ENCODE measurements around the gene NAALADL2.
"Not testable (repeated sequence)": the region's sequence is repeated elsewhere in the genome, so short reads cannot be mapped to it uniquely, and the experiment has no call there.

NAALADL2 gene

GRCh38 chr3:175829809-175830208 lies 970.7 kb downstream of the NAALADL2 start:
- not testable (repeated sequence) for H3K27me3 ChIP-seq (replicated peaks; ENCODE audit: control insufficient read depth, insufficient read depth, low read length); DNase-seq (ENCODE audit: low read depth); H3K9me3 ChIP-seq (ENCODE audit: control insufficient read depth, low read length); H3K4me3 ChIP-seq (ENCODE audit: low read length); H3K4me1 ChIP-seq (ENCODE audit: control insufficient read depth, insufficient read depth, low read length); H3K9ac ChIP-seq (ENCODE audit: low read length); H3K36me3 ChIP-seq (ENCODE audit: control insufficient read depth, insufficient read depth, low read length, severe bottlenecking)

DNA sequence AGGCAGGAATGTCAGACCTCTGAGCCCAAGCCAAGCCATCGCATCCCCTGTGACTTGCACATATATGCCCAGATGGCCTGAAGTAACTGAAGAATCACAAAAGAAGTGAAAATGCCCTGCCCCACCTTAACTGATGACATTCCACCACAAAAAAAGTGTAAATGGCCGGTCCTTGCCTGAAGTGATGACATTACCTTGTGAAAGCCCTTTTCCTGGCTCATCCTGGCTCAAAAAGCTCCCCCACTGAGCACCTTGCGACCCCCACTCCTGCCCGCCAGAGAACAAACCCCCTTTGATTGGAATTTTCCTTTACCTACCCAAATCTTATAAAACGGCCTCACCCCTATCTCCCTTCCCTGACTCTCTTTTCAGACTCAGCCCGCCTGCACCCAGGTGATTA lies 976.6 kb downstream of the NAALADL2 start:
- not testable (repeated sequence) for H3K27me3 ChIP-seq (replicated peaks; ENCODE audit: control insufficient read depth, insufficient read depth, low read length); H3K36me3 ChIP-seq (ENCODE audit: control insufficient read depth, insufficient read depth, low read length, severe bottlenecking); DNase-seq (ENCODE audit: low read depth); H3K4me3 ChIP-seq (ENCODE audit: low read length); H3K9ac ChIP-seq (ENCODE audit: low read length); H3K4me1 ChIP-seq (ENCODE audit: control insufficient read depth, insufficient read depth, low read length); H3K9me3 ChIP-seq (ENCODE audit: control insufficient read depth, low read length)

GRCh38 chr3:175836617-175837016 lies 977.5 kb downstream of the NAALADL2 start:
- DNase-seq (ENCODE audit: low read depth): no peak
- no peaks in the 10 kb centered on the region for H3K36me3 ChIP-seq (ENCODE audit: control insufficient read depth, insufficient read depth, low read length, severe bottlenecking)
- no peak overlapping the region for H3K9ac ChIP-seq (ENCODE audit: low read length)
- H3K9me3 ChIP-seq (ENCODE audit: control insufficient read depth, low read length): no peaks in the 10 kb centered on the region
- no peaks in the 10 kb centered on the region for H3K4me1 ChIP-seq (ENCODE audit: control insufficient read depth, insufficient read depth, low read length)
- H3K4me3 ChIP-seq (ENCODE audit: low read length): no peak overlapping the region
- H3K27me3 ChIP-seq (replicated peaks; ENCODE audit: control insufficient read depth, insufficient read depth, low read length): no peaks in the 10 kb centered on the region

- no peaks in the 10 kb centered on the region for H3K9me3 ChIP-seq (ENCODE audit: control insufficient read depth, low read length)
- no peak overlapping the region for H3K4me3 ChIP-seq (ENCODE audit: low read length)
- no peak for DNase-seq (ENCODE audit: low read depth)
- H3K9ac ChIP-seq (ENCODE audit: low read length): no peak overlapping the region
- no peaks in the 10 kb centered on the region for H3K4me1 ChIP-seq (ENCODE audit: control insufficient read depth, insufficient read depth, low read length)
- H3K27me3 ChIP-seq (replicated peaks; ENCODE audit: control insufficient read depth, insufficient read depth, low read length): no peaks in the 10 kb centered on the region
- no peaks in the 10 kb centered on the region for H3K36me3 ChIP-seq (ENCODE audit: control insufficient read depth, insufficient read depth, low read length, severe bottlenecking)
Observed at GRCh38 chr3:175837962-175838361, 978.8 kb downstream of the NAALADL2 start.

GRCh38 chr3:175839366-175840005 lies 980.4 kb downstream of the NAALADL2 start:
- H3K4me1 ChIP-seq (ENCODE audit: control insufficient read depth, insufficient read depth, low read length): no peaks in the 10 kb centered on the region
- no peak for DNase-seq (ENCODE audit: low read depth)
- no peak overlapping the region for H3K9ac ChIP-seq (ENCODE audit: low read length)
- H3K36me3 ChIP-seq (ENCODE audit: control insufficient read depth, insufficient read depth, low read length, severe bottlenecking): no peaks in the 10 kb centered on the region
- no peaks in the 10 kb centered on the region for H3K27me3 ChIP-seq (replicated peaks; ENCODE audit: control insufficient read depth, insufficient read depth, low read length)
- no peak overlapping the region for H3K4me3 ChIP-seq (ENCODE audit: low read length)
- no peaks in the 10 kb centered on the region for H3K9me3 ChIP-seq (ENCODE audit: control insufficient read depth, low read length)

GRCh38 chr3:175851541-175851940 lies 992.4 kb downstream of the NAALADL2 start:
- no peak for DNase-seq (ENCODE audit: low read depth)

DNA sequence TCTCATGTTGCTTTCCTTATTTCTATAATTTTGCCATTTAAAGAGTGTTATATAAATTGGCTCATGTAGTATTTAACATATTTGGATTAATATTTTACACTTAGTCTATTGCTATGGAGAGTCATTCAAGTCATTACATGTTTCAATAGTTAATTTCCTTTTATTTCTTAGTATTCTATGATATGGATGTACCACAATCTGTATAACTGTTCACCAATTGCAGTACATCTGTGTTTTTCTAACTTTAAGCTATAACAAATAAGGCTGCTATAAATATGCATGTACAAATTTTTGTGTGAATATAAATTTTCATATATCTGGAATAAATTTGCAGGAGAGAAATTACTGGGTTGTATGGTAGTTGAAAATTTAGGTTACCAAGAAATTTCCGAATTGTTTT lies 993.4 kb downstream of the NAALADL2 start:
- no peak overlapping the region for H3K4me3 ChIP-seq (ENCODE audit: low read length)
- H3K9me3 ChIP-seq (ENCODE audit: control insufficient read depth, low read length): no peaks in the 10 kb centered on the region
- no peaks in the 10 kb centered on the region for H3K4me1 ChIP-seq (ENCODE audit: control insufficient read depth, insufficient read depth, low read length)
- DNase-seq (ENCODE audit: low read depth): no peak
- no peak overlapping the region for H3K9ac ChIP-seq (ENCODE audit: low read length)
- no peaks in the 10 kb centered on the region for H3K36me3 ChIP-seq (ENCODE audit: control insufficient read depth, insufficient read depth, low read length, severe bottlenecking)
- no peaks in the 10 kb centered on the region for H3K27me3 ChIP-seq (replicated peaks; ENCODE audit: control insufficient read depth, insufficient read depth, low read length)

More at GRCh38 chr3:175851541-175851940, 992.4 kb downstream of the NAALADL2 start:
- Histone ChIP-seq H3K27me3 (replicated peaks; ENCODE audit: control insufficient read depth, insufficient read depth, low read length) (no peaks in the 10 kb centered on the region), H3K36me3 (ENCODE audit: control insufficient read depth, insufficient read depth, low read length, severe bottlenecking) (no peaks in the 10 kb centered on the region), H3K4me3 (ENCODE audit: low read length) (no peak overlapping the region), H3K9ac (ENCODE audit: low read length) (no peak overlapping the region), H3K9me3 (ENCODE audit: control insufficient read depth, low read length) (no peaks in the 10 kb centered on the region), H3K4me1 (ENCODE audit: control insufficient read depth, insufficient read depth, low read length) (no peaks in the 10 kb centered on the region)

- DNase-seq (ENCODE audit: low read depth): no peak
- Histone ChIP-seq H3K4me1 (ENCODE audit: control insufficient read depth, insufficient read depth, low read length) (no peaks in the 10 kb centered on the region), H3K9ac (ENCODE audit: low read length) (no peak overlapping the region), H3K4me3 (ENCODE audit: low read length) (no peak overlapping the region), H3K9me3 (ENCODE audit: control insufficient read depth, low read length) (no peaks in the 10 kb centered on the region), H3K36me3 (ENCODE audit: control insufficient read depth, insufficient read depth, low read length, severe bottlenecking) (no peaks in the 10 kb centered on the region), H3K27me3 (replicated peaks; ENCODE audit: control insufficient read depth, insufficient read depth, low read length) (no peaks in the 10 kb centered on the region)
Observed at GRCh38 chr3:175857666-175858270, 998.6 kb downstream of the NAALADL2 start.

Data from adipocyte (in vitro differentiated cells).